H1 (cell line): ENCODE measurements around the gene MPND. TPM values are rescaled to one million over a fixed set of nuclear protein-coding genes. Genes with fewer than 3 reads are reported as not detected.

Source experiments
- CTCF ChIA-PET: fragments of 300-600 bp; sonication (Branson Sonifier 250); formaldehyde crosslinking; loops from one replicate; lab custom pipeline; 2021; ENCODE audit not compliant: partially characterized antibody; lab: Charles Lee
- POLR2A ChIA-PET: fragments of 300-600 bp; sonication (Branson Sonifier 250); formaldehyde crosslinking; loops from one replicate; lab custom pipeline; 2021; ENCODE audit warnings: inconsistent platforms; ENCODE audit not compliant: partially characterized antibody; lab: Charles Lee
- DNase-seq, 2 experiments: peaks; one replicate each; pipeline versions ENCODE4 v3.0.0 to v3.0.0-alpha.2; 2010 to 2022; ENCODE audit warnings: low spot score in 2 of 2, low read depth in 1 of 2, mixed read lengths in 1 of 2
- FAIRE-seq: peaks from 2 replicates; lab custom pipeline; 2011; peaks lifted over from hg19 to GRCh38; lab: Jason Lieb, UNC
- H2AFZ ChIP-seq: 2 replicates; pipeline ENCODE4 v1.8.1; 2012; ENCODE audit warnings: low read length, inconsistent platforms
- H2AK5ac ChIP-seq: 2 replicates; pipeline ENCODE4 v1.6.1; 2013; ENCODE audit warnings: low read depth, low read length
- H2BK120ac ChIP-seq: replicated peaks from 2 replicates; pipeline ENCODE3; 2013; ENCODE audit warnings: low read depth, low read length, inconsistent platforms
- H2BK12ac ChIP-seq: 2 replicates; pipeline ENCODE4 v1.6.1; 2013; ENCODE audit warnings: low read depth, low read length
- H2BK15ac ChIP-seq: 2 replicates; pipeline ENCODE4 v1.6.1; 2013; ENCODE audit warnings: low read length
- H2BK20ac ChIP-seq: 2 replicates; pipeline ENCODE4 v1.6.1; 2013; ENCODE audit warnings: low read length
- H2BK5ac ChIP-seq: 2 replicates; pipeline ENCODE4 v1.6.1; 2013; ENCODE audit warnings: low read depth, low read length
- H3K14ac ChIP-seq: 2 replicates; pipeline ENCODE4 v1.6.1; 2013; ENCODE audit warnings: inconsistent platforms; ENCODE audit not compliant: insufficient read length
- H3K18ac ChIP-seq: 2 replicates; pipeline ENCODE4 v1.6.1; 2013; ENCODE audit warnings: low read length; ENCODE audit errors: extremely low read depth
- H3K23ac ChIP-seq: 2 replicates; pipeline ENCODE4 v1.6.1; 2013; ENCODE audit warnings: inconsistent platforms; ENCODE audit not compliant: insufficient read length
- H3K23me2 ChIP-seq: 2 replicates; pipeline ENCODE4 v1.6.1; 2013; ENCODE audit warnings: low read depth, low read length
- H3K27ac ChIP-seq: 2 replicates; pipeline ENCODE4 v1.6.1; 2011; ENCODE audit warnings: low read depth, low read length, inconsistent platforms
- H3K27me3 ChIP-seq, 4 experiments: replicated peaks in 1 of 4; 1 replicate in 1 of 4; 2 replicates in 3 of 4; pipeline versions ENCODE4 v1.6.1 to v1.8.1; 2011 to 2013; ENCODE audit warnings: low read length in 3 of 4, mild to moderate bottlenecking in 3 of 4, inconsistent platforms in 2 of 4, mixed read lengths in 2 of 4, moderate library complexity in 1 of 4; ENCODE audit not compliant: control insufficient read depth in 3 of 4, insufficient read depth in 3 of 4; ENCODE audit errors: extremely low read depth in 1 of 4
- H3K36me3 ChIP-seq, 4 experiments: 2 replicates each; pipeline versions ENCODE4 v1.6.1 to v1.8.1; 2011 to 2013; ENCODE audit warnings: mild to moderate bottlenecking in 4 of 4, low read length in 3 of 4, moderate library complexity in 2 of 4, control low read depth in 1 of 4, inconsistent platforms in 1 of 4; ENCODE audit not compliant: insufficient read depth in 4 of 4, control insufficient read depth in 2 of 4
- H3K4ac ChIP-seq: replicated peaks from 2 replicates; pipeline ENCODE3; 2013; ENCODE audit warnings: low read length, low read depth, mixed read lengths, inconsistent platforms; ENCODE audit not compliant: insufficient read length
- H3K4me1 ChIP-seq, 4 experiments: replicated peaks in 1 of 4; 1 replicate in 1 of 4; 2 replicates in 3 of 4; pipeline versions ENCODE4 v1.6.1 to v1.8.1; 2011 to 2013; ENCODE audit warnings: low read length in 3 of 4, inconsistent platforms in 2 of 4, mixed read lengths in 1 of 4; ENCODE audit not compliant: insufficient read depth in 4 of 4, control insufficient read depth in 3 of 4
- H3K4me2 ChIP-seq, 2 experiments: 2 replicates each; pipeline versions ENCODE4 v1.6.1 to v1.8.1; 2011 to 2013; ENCODE audit warnings: low read depth in 2 of 2, low read length in 2 of 2, control low read depth in 1 of 2, inconsistent platforms in 1 of 2, mild to moderate bottlenecking in 1 of 2; ENCODE audit not compliant: insufficient read depth in 1 of 2
- H3K4me3 ChIP-seq, 4 experiments: fragments of 200-600, 300-600 bp in 1 of 4; sonication (generic), shearing (Covaris generic), sonication (Bioruptor Twin) in 1 of 4; 2 replicates each; pipeline versions ENCODE4 v1.5.1 to v1.8.1; 2011 to 2016; ENCODE audit warnings: low read length in 4 of 4, low read depth in 3 of 4, control low read depth in 2 of 4, inconsistent platforms in 2 of 4, mild to moderate bottlenecking in 2 of 4, mixed read lengths in 1 of 4, moderate library complexity in 1 of 4; ENCODE audit not compliant: insufficient read depth in 2 of 4; ENCODE audit errors: extremely low read depth in 1 of 4
- H3K56ac ChIP-seq: replicated peaks from 2 replicates; pipeline ENCODE3; 2013; ENCODE audit warnings: low read depth, mild to moderate bottlenecking, mixed read lengths, low read length, inconsistent platforms; ENCODE audit not compliant: insufficient read length
- H3K79me1 ChIP-seq: 2 replicates; pipeline ENCODE4 v1.6.1; 2013; ENCODE audit warnings: low read depth, low read length, control low read depth
- H3K79me2 ChIP-seq, 2 experiments: 2 replicates each; pipeline versions ENCODE4 v1.6.1 to v1.8.1; 2012 to 2013; ENCODE audit warnings: low read length in 2 of 2, mild to moderate bottlenecking in 2 of 2, inconsistent platforms in 1 of 2; ENCODE audit not compliant: insufficient read depth in 2 of 2, control insufficient read depth in 1 of 2
- H3K9ac ChIP-seq, 4 experiments: replicated peaks in 1 of 4; 1 replicate in 1 of 4; 2 replicates in 3 of 4; pipeline versions ENCODE4 v1.6.1 to v1.8.1; 2011 to 2013; ENCODE audit warnings: low read depth in 3 of 4, low read length in 3 of 4, control low read depth in 2 of 4, mild to moderate bottlenecking in 2 of 4, moderate library complexity in 2 of 4, inconsistent platforms in 1 of 4; ENCODE audit errors: extremely low read depth in 1 of 4
- H3K9me3 ChIP-seq, 2 experiments: 2 replicates each; pipeline versions ENCODE4 v1.6.1 to v1.8.1; 2012 to 2013; ENCODE audit warnings: mild to moderate bottlenecking in 2 of 2, moderate library complexity in 2 of 2, control low read depth in 1 of 2, inconsistent platforms in 1 of 2, low read depth in 1 of 2, low read length in 1 of 2, mixed read lengths in 1 of 2; ENCODE audit not compliant: insufficient read depth in 2 of 2
- H4K20me1 ChIP-seq, 2 experiments: replicated peaks in 1 of 2; 2 replicates each; pipeline versions ENCODE3 to v1.8.1; 2011 to 2013; ENCODE audit warnings: inconsistent platforms in 2 of 2, low read length in 2 of 2, mild to moderate bottlenecking in 1 of 2; ENCODE audit not compliant: insufficient read depth in 2 of 2, control insufficient read depth in 1 of 2
- H4K5ac ChIP-seq: 2 replicates; pipeline ENCODE4 v1.6.1; 2013; ENCODE audit warnings: low read length, low read depth, mixed read lengths, inconsistent platforms; ENCODE audit not compliant: insufficient read length
- H4K8ac ChIP-seq: 2 replicates; pipeline ENCODE4 v1.8.0; 2013; ENCODE audit warnings: mild to moderate bottlenecking, moderate library complexity, low read length, inconsistent platforms; ENCODE audit not compliant: insufficient read depth; ENCODE audit errors: extremely low read depth
- H4K91ac ChIP-seq: replicated peaks from 2 replicates; pipeline ENCODE3; 2013; ENCODE audit warnings: low read length, mixed read lengths, inconsistent platforms; ENCODE audit not compliant: insufficient read length
- ATF3 ChIP-seq: IDR thresholded peaks from 2 replicates; pipeline ENCODE4 v1.6.1; 2011; ENCODE audit warnings: low read depth, mild to moderate bottlenecking, low read length; ENCODE audit not compliant: insufficient read depth
- BACH1 ChIP-seq: IDR thresholded peaks from 2 replicates; pipeline ENCODE4 v1.6.1; 2012; ENCODE audit warnings: low read length, improper control_type of control experiment
- CREB1 ChIP-seq: IDR thresholded peaks from 2 replicates; pipeline ENCODE4 v1.6.1; 2012; ENCODE audit warnings: inconsistent platforms
- CTCF ChIP-seq, 3 experiments: IDR thresholded peaks; 1 replicate in 2 of 3; 2 replicates in 1 of 3; pipeline versions ENCODE4 v1.5.1 to v1.6.1; 2011; ENCODE audit warnings: low read length in 3 of 3, mild to moderate bottlenecking in 3 of 3, inconsistent platforms in 2 of 3, low read depth in 1 of 3, moderate library complexity in 1 of 3; ENCODE audit not compliant: insufficient read depth in 1 of 3; ENCODE audit errors: control extremely low read depth in 1 of 3
- JUN ChIP-seq: IDR thresholded peaks from 2 replicates; pipeline ENCODE4 v1.6.1; 2011; ENCODE audit warnings: low read depth, mild to moderate bottlenecking, improper control_type of control experiment, low read length
- MAFK ChIP-seq: IDR thresholded peaks from 2 replicates; pipeline ENCODE4 v1.6.1; 2012; ENCODE audit warnings: low read depth, mild to moderate bottlenecking, improper control_type of control experiment, low read length
- POU5F1 ChIP-seq: IDR thresholded peaks from 2 replicates; pipeline ENCODE4 v1.6.1; 2011; ENCODE audit warnings: low read depth, mild to moderate bottlenecking, low read length, moderate library complexity
- RAD21 ChIP-seq, 2 experiments: IDR thresholded peaks in 1 of 2; conservative IDR thresholded peaks in 1 of 2; 2 replicates each; pipeline ENCODE4 v1.6.1; 2011; ENCODE audit warnings: low read depth in 2 of 2, low read length in 2 of 2, improper control_type of control experiment in 1 of 2, inconsistent platforms in 1 of 2, mild to moderate bottlenecking in 1 of 2, moderate library complexity in 1 of 2
- RBBP5 ChIP-seq: IDR thresholded peaks from 2 replicates; pipeline ENCODE4 v1.7.1; 2012; ENCODE audit warnings: low read depth, mild to moderate bottlenecking, inconsistent platforms, low read length, moderate library complexity, borderline replicate concordance
- whole genome bisulfite sequencing, 2 experiments: shearing (Covaris generic) in 1 of 2; methylation state at CpG; one replicate each; pipeline versions ENCODE4 v1.1.6 to v1.1.7; 2013 to 2015; ENCODE audit warnings: low lambda C conversion rate in 2 of 2, mixed read lengths in 2 of 2, inconsistent platforms in 1 of 2, low coverage in 1 of 2, missing lambda C conversion rate in 1 of 2; ENCODE audit not compliant: insufficient replicate concordance in 2 of 2, insufficient coverage in 1 of 2, insufficient read length in 1 of 2; ENCODE audit errors: extremely low coverage in 1 of 2, missing lambda C conversion rate in 1 of 2; 5-methylcytosine and 5-hydroxymethylcytosine counted together
- polyA plus RNA-seq, 7 experiments: library from polyadenylated mRNA; depleted of rRNA in 3 of 7; stranded (reverse) in 5 of 7; unstranded in 2 of 7; fragments of >200 nt in 5 of 7; fragments of 200-250 nt in 2 of 7; gene quantifications; 1 replicate in 5 of 7; 2 replicates in 1 of 7; 4 replicates in 1 of 7; pipeline versions ENCODE4 v1.2.1 to v1.2.3, GENCODE V29; 2011 to 2013; ENCODE audit warnings: missing spikeins in 2 of 7, mixed read lengths in 2 of 7
- total RNA-seq: library from RNA; stranded (reverse); fragmentation: NEBNext Ultra II Directional; extraction: Animal tissue kit (Norgen Biotek cat#: 25700); gene quantifications from 2 replicates; pipeline ENCODE4 v1.2.1, GENCODE V29; 2021

Gene MPND
- total and polyA plus RNA-seq, 2 of the 8 experiments (the other 6 are each of a cell fraction or from before 2014, with no cell fraction given): 22.9 to 27.7 TPM

GRCh38 chr19:4302243-4302640 is 41.1 kb upstream of the MPND start, which contains the start of gene TMIGD2:
Gene TMIGD2 (minus strand): TSS chr19:4302389. CDS start chr19:4302385, 4 bp downstream.
- Histone ChIP-seq H3K27ac (no peak within 1 kb of the TSS), H3K23ac (no peak within 1 kb of the TSS), H3K14ac (no peak within 1 kb of the TSS), H2BK120ac (no peak within 1 kb of the TSS), H2BK15ac (no peak within 1 kb of the TSS), H2AK5ac (no peak within 1 kb of the TSS), H4K8ac (no peak within 1 kb of the TSS), H3K4ac (no peak within 1 kb of the TSS), H3K56ac (no peak within 1 kb of the TSS), H3K79me1 (peaks cover 3% of the 10 kb centered on the region; the same call in 1 of the 2 replicates), H3K27me3 (no peaks in the 10 kb centered on the region), H3K18ac (no peak within 1 kb of the TSS), H2AFZ (no peak within 1 kb of the TSS), H3K4me1 (peaks cover 0 to 11% (median 0%) of the 10 kb centered on the region in 4 experiments; a peak in 3 of 7 replicates), H3K9me3 (no peaks in the 10 kb centered on the region), H2BK5ac (no peak within 1 kb of the TSS), H2BK20ac (no peak within 1 kb of the TSS), H4K5ac (no peak within 1 kb of the TSS), H3K4me3 (no peak within 1 kb of the TSS), H2BK12ac (0 out of 2 replicates have a peak within 1 kb of the TSS, but pooled peaks have one; percentile 50), H3K36me3 (peaks cover 0 to 5% (median 1%) of the 10 kb centered on the region in 4 experiments; a peak in 3 of 8 replicates), H3K9ac (no peak within 1 kb of the TSS), H3K4me2 (no peak within 1 kb of the TSS), H3K79me2 (no peaks in the 10 kb centered on the region), H4K20me1 (peaks cover 0 to 2% of the 10 kb centered on the region in 2 experiments), H4K91ac (peak within 1 kb of the TSS; percentile 5), H3K23me2 (no peaks in the 10 kb centered on the region; the same call in 1 of the 2 replicates)
- ChIA-PET CTCF (interaction anchor here (1.0 to 2.0 kb wide), 4 partner anchors 8 to 69 kb away, joined by 3 to 10 read pairs (median 4); no protein-coding TSS in a partner anchor), POLR2A (interaction anchor here (0.8 to 2.6 kb wide), 6 partner anchors 9 to 40 kb away, joined by 3 to 12 read pairs (median 3); partner anchors contain the start of gene MPND)
- DNase-seq (no peak), FAIRE-seq (no peak)
- 87% methylated on average over 8 of the region's 8 CpGs; no CpG with 5 or more reads in 1 of the 2 experiments for WGBS, 2 experiments
- TF ChIP-seq ATF3 (no peak), POU5F1 (no peak), RBBP5 (no peak), MAFK (no peak), BACH1 (no peak), CREB1 (no peak), JUN (no peak), CTCF (IDR thresholded peaks at IDR 0.05; ENCODE audit: control extremely low read depth in 1 of 3, insufficient read depth in 1 of 3, low read depth in 1 of 3, low read length in 3 of 3) (no peak), RAD21 (IDR thresholded peaks at IDR 0.05 in 1 of 2, conservative IDR thresholded peaks at IDR 0.05 in 1 of 2; ENCODE audit: low read depth in 2 of 2, low read length in 2 of 2) (no peak)
